Stimulated activated CD4-positive, alpha-beta T cell treated with anti-CD3 and anti-CD28 coated beads, Interleukin-2, amount 100 ng/mL, for 4 hours (primary cell): ENCODE data around the gene TNFRSF19.

ENCODE experiments used
- DNase-seq: peaks from one replicate; pipeline ENCODE4 v3.0.0-alpha.2; 2020; ENCODE audit warnings: low read depth

The TNFRSF19 gene

DNA sequence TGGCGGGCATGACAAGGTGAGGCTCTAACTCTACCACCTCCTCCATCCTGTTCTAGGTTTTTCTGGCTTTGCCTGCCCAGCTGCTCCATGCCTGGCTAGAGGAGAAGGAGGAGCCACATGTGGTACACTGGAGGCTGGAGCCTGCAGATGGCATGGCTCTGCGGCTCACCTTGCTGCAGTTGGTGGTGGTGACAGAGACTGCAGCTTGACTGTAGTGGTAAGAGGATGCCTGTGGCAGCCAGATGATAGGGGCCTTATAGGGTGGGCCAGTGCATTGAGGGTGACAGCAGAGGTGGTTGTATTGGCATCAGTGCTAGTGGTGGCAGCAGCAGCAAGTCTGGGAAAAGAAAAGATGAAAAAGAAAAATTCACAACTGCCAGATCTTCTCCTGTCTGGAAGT, 146.2 kb downstream of the TNFRSF19 start:
- DNase-seq = no peak

DNA sequence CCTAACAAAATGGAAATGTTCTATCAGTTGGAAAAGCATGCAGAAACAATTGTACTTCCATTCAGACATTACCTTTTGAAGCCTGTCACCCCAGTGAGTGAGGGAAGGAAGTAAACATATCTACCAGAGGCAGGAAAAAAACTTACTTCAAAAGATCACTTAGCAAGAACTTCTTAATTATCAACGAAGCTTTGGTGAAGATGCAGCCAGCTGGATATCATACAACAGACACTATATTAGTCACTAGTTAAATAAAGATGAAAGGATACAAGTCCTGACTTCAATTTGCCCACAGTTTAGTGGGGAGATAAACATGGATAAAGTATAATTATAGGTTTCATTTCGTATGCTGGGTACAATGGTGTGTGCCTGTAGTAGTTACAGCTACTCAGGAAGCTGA, 148.8 kb downstream of the TNFRSF19 start:
- no peak for DNase-seq

DNA sequence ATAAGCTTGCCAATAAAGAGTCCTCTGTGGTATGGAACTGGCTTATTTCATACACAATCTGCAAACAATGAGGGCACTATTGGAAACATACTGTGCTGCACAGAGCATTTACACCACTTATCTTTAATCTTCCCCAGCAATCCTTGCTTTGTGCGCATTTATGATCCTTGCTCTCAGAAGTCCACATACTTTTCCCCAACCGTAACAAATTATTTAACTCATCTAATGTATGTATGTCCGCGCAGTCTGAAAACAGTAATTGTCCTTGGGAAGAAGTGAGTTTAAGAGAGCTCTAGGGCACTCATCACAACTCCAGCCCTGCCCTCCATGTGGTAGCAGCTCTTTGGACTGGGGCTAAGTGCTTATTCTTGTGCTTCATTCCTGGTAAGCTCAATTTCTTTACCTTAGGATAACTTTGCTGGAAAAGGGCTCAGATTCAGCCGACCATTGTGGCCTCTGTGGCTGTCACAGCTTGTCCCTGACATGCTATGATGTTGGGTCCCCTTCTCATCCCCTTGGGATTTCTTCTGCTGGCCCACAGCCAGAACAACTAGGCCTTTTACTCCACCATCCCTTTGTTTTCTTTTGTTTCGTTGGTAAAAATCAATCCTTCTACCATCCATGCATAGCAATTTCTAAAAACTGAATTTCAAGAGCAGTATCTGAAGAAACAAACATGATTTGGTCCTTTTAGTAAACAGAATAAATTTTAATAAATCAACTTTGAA, 152.7 kb downstream of the TNFRSF19 start:
- DNase-seq = no peak

DNA sequence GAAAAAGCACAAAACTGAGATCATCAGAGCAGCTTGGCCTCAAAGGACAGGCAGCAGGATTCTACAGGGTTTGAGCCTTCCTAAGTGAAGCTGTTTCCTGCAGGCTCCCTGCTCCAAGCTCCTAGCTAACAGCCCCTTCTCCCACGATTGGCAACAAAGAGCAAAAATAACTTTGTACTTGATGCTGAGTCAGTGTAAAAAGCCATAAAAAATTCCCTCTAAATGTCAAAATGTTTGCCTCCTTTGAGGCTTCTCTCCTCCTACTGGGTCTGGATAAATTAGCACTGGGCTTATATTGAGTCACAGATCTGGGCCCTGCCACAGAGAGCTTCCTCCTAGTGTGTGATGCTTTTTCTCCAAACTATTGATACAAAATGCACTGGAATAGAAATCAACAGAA, 153.3 kb downstream of the TNFRSF19 start:
- DNase-seq = no peak

DNA sequence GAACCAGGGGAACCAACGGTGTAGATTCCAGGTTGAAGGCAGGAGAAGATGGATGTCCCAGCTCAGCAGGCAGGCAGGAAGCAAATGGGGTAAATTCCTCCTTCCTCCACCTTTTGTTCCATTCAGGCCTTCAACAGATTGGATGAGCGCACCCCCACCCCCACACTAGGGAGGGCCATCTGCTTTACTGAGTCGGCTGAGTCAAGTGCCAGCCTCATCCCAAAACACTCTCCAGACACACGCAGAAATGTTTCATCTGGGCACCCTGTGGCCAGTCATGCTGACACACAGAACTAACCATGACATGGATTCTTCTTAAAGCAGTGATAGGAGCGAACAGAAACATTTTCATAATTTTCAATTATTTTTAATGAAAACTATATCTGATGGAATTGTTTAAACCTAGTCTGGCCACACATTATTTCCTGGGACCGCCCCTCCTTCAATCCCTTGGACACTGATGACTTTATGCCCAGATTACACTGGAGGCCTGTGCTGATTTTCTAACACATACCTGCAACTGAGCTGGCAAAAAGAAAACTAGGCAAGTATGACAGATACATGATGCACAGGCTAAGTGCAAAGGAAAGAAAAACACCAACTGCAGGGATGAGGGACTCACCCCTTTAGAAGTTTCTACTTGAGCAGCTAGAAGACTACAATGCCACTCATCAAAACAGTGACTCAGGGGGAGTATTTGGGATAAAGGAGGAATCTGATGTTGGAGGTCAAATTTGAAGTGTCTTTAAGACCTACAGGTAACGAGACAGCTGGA, 154.2 kb downstream of the TNFRSF19 start:
- DNase-seq = no peak
